ENCODE measurements around the gene B4GALT3.

DNA sequence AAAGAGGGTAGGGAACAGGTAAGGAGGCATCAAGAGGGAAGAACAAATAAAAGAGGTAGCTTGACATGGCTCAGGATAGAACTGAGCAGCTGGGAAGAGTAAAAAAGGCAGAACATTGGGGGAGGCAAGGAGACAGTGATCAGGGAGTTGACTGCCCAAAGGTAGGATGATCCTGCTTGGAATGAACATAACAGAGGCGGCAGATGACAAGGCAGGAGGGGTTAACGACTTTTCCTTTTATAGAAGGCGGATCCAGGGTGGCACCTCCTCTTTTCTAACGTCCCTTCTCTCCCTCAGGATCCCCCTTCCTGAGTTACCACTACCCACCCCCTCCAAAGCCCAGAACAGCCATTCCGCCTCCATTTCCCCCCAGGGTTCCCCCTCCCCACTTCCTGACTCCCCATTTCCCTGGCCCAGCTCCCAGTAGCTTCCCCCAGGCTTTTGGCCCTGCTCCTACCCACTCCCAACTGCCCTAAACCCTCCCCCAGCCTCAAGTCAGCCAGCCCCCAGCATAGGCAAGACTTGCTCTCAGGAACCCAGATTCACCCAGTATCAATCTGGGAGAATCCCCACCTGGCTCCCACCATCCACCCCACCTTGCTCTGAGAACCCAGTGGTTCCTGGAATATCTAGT is 22.3 kb upstream of the B4GALT3 start:
- TF ChIP-seq, protein P1, sequence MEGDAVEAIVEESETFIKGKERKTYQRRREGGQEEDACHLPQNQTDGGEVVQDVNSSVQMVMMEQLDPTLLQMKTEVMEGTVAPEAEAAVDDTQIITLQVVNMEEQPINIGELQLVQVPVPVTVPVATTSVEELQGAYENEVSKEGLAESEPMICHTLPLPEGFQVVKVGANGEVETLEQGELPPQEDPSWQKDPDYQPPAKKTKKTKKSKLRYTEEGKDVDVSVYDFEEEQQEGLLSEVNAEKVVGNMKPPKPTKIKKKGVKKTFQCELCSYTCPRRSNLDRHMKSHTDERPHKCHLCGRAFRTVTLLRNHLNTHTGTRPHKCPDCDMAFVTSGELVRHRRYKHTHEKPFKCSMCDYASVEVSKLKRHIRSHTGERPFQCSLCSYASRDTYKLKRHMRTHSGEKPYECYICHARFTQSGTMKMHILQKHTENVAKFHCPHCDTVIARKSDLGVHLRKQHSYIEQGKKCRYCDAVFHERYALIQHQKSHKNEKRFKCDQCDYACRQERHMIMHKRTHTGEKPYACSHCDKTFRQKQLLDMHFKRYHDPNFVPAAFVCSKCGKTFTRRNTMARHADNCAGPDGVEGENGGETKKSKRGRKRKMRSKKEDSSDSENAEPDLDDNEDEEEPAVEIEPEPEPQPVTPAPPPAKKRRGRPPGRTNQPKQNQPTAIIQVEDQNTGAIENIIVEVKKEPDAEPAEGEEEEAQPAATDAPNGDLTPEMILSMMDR (IDR thresholded peaks at IDR 0.05) = no peak
- TF ChIP-seq EP300 (IDR thresholded peaks at IDR 0.05; ENCODE audit: low read depth) (no peak), POLR2AphosphoS5 (IDR thresholded peaks at IDR 0.05) (no peak), POLR2A (IDR thresholded peaks at IDR 0.05) (no peak)
